Heart left ventricle (tissue), 16 donors: ENCODE results near the gene CYP2C8. TPM values are rescaled to one million over a fixed set of nuclear protein-coding genes. Genes with fewer than 3 reads are reported as not detected.
"Not testable (repeated sequence)": the region's sequence is repeated elsewhere in the genome, so short reads cannot be mapped to it uniquely, and the experiment has no call there.

Source experiments
- ATAC-seq, 4 donors: fragments of 200-7000 bp; cut with Tn5 transposase; one replicate each; pipeline ENCODE4 v1.9.1; 2020 to 2022; ENCODE audit warnings: moderate library complexity in 4 of 4, mild to moderate bottlenecking in 3 of 4, moderate number of reproducible peaks in 1 of 4
- DNase-seq, 5 donors: peaks; one replicate each; pipeline ENCODE4 v3.0.0-alpha.2; 2020
- H3K27ac ChIP-seq, 12 donors: fragments of 200-600 bp; sonication (generic) in 4 of 12; one replicate each; pipeline versions ENCODE4 v1.5.0 to v1.8.0; 2016 to 2022; ENCODE audit warnings: mild to moderate bottlenecking in 2 of 12
- H3K27me3 ChIP-seq, 9 donors: fragments of 200-600 bp; sonication (generic) in 2 of 9; one replicate each; pipeline versions ENCODE4 v1.5.1 to v1.8.0; 2016 to 2022; ENCODE audit warnings: mild to moderate bottlenecking in 3 of 9
- H3K36me3 ChIP-seq, 9 donors: fragments of 200-600 bp; sonication (generic) in 2 of 9; one replicate each; pipeline versions ENCODE4 v1.5.0 to v1.8.0; 2018 to 2022; ENCODE audit warnings: mild to moderate bottlenecking in 2 of 9
- H3K4me1 ChIP-seq, 12 donors: fragments of 200-600 bp; sonication (generic) in 4 of 12; one replicate each; pipeline versions ENCODE4 v1.5.0 to v1.8.0; 2016 to 2022; ENCODE audit warnings: mild to moderate bottlenecking in 3 of 12
- H3K4me3 ChIP-seq, 12 donors: fragments of 200-600 bp; sonication (generic) in 4 of 12; one replicate each; pipeline versions ENCODE4 v1.5.0 to v1.8.0; 2017 to 2022; ENCODE audit warnings: mild to moderate bottlenecking in 9 of 12, moderate library complexity in 4 of 12
- H3K9me3 ChIP-seq, 12 donors: fragments of 200-600 bp; sonication (generic) in 4 of 12; one replicate each; pipeline versions ENCODE4 v1.5.0 to v1.8.0; 2016 to 2022; ENCODE audit warnings: mild to moderate bottlenecking in 1 of 12
- CTCF ChIP-seq, 12 donors: fragments of 200-600 bp; sonication (generic) in 4 of 12; IDR thresholded peaks; one replicate each; pipeline versions ENCODE4 v1.5.0 to v1.8.0; 2018 to 2022; ENCODE audit warnings: antibody characterized with exemption in 12 of 12, mild to moderate bottlenecking in 5 of 12
- POLR2A ChIP-seq, 2 donors: fragments of 450-650 bp; IDR thresholded peaks; one replicate each; pipeline ENCODE4 v1.6.1; 2017; ENCODE audit warnings: antibody characterized with exemption in 2 of 2, mild to moderate bottlenecking in 2 of 2, moderate library complexity in 2 of 2
- WGBS, 4 donors: extraction: QIAGEN DNeasy Blood & Tissue Kit in 2 of 4; methylation state at CpG; one replicate each; pipeline versions ENCODE4 v1.1.5 to v1.1.7; 2013 to 2018; 5-methylcytosine and 5-hydroxymethylcytosine counted together
- intact Hi-C, 10 donors: fragments of 100-400 bp; cut with DNase I; formaldehyde crosslinking; loops; one replicate each; pipeline versions ENCODE4 v1.11.1 to v1.14.2; 2022
- polyA plus RNA-seq, 2 donors: library from polyadenylated mRNA; stranded (reverse); fragments of 200-250 nt; gene quantifications; one replicate each; pipeline ENCODE4 v1.2.3, GENCODE V29; 2013
- total RNA-seq, 9 donors: library from RNA; depleted of rRNA in 2 of 9; stranded (reverse); fragments of >200 nt in 2 of 9; fragmentation: NEBNext Ultra II Directional in 3 of 9; extraction: Animal tissue kit (Norgen Biotek cat#: 25700) in 3 of 9; gene quantifications; one replicate each; pipeline versions ENCODE4 v1.1.0 to v1.2.4, GENCODE V29; 2016 to 2023
- donor health status: ischemic (EF 13 %, LVEDD 7.1; RV severe dilation, severe dysfunction).
- donor health status: healthy with polysubstance abuse.
- donor health status: DM: no; HTN: yes; CAD: no.
- donor health status: DM: no; HTN: no; CAD: no.
- donor health status: ischemic (EF 25% LVEDD 6.9; RV normal size, moderate dysfunction).
- donor health status: ischemic (EF 25% LVEDD 5.7; RV mildly dilated, moderate dysfunction).
- donor health status: healthy.
- donor health status: DM: yes; HTN: yes; CAD: no.
- donor health status: ischemic (EF 35%, LVEDD 5.7; RV mildly dilated, moderate dysfunction).
- donor health status: nonischemic (EF 11% LVEDD 7.7; RV severe dilation, severe dysfunction).
- donor health status: DM: yes; HTN: yes; CAD: no.
- donor health status: PGD.
- donor health status: ischemic (EF 29% LVEDD 5.4; RV normal size, mild dysfunction).
- donor health status: nonischemic (EF 23%, LVEDD 6.1; RV moderate dilation, normal function).

The CYP2C8 gene
- total and polyA plus RNA-seq, 11 donors: 0.06 to 0.55 (median 0.14) TPM; not detected in 6

GRCh38 chr10:95077556-95077955 is 8.3 kb upstream of the CYP2C8 start:
- Histone ChIP-seq H3K4me1 (no peaks in the 10 kb centered on the region), H3K27me3 (no peaks in the 10 kb centered on the region), H3K27ac (no peak overlapping the region), H3K9me3 (no peaks in the 10 kb centered on the region), H3K36me3 (no peaks in the 10 kb centered on the region), H3K4me3 (no peak overlapping the region)
- no peak for TF ChIP-seq CTCF (IDR thresholded peaks at IDR 0.05)
- no peak for TF ChIP-seq POLR2A (IDR thresholded peaks at IDR 0.05)
- DNase-seq: no peak
- intact Hi-C loops: no loop called here
- no peak for ATAC-seq

GRCh38 chr10:95071107-95071660 is 1.9 kb upstream of the CYP2C8 start:
- no peak for ATAC-seq
- Histone ChIP-seq H3K27me3 (no peaks in the 10 kb centered on the region), H3K4me3 (no peak overlapping the region), H3K4me1 (no peaks in the 10 kb centered on the region), H3K9me3 (no peaks in the 10 kb centered on the region), H3K27ac (no peak overlapping the region), H3K36me3 (no peaks in the 10 kb centered on the region)
- intact Hi-C loops: no loop called here
- TF ChIP-seq CTCF (IDR thresholded peaks at IDR 0.05) (no peak), POLR2A (IDR thresholded peaks at IDR 0.05) (no peak)
- no peak for DNase-seq
- 52 to 71% (median 68%) methylated on average over 3 of the region's 3 CpGs for WGBS, 4 donors

- DNase-seq, H3K4me3 ChIP-seq, H3K4me1 ChIP-seq, H3K9me3 ChIP-seq, ATAC-seq, H3K27me3 ChIP-seq, intact Hi-C loops, H3K36me3 ChIP-seq, H3K27ac ChIP-seq: not testable (repeated sequence)
- WGBS, 4 donors: 69 to 81% (median 76%) methylated on average over 3 to 4 of the region's 4 CpGs
Observed at GRCh38 chr10:95064125-95064524, 5.2 kb downstream of the CYP2C8 start.

GRCh38 chr10:95056744-95057363 is 12.4 kb downstream of the CYP2C8 start:
- H3K27me3 ChIP-seq: no peaks in the 10 kb centered on the region
- H3K27ac ChIP-seq: no peak overlapping the region
- H3K4me1 ChIP-seq: no peaks in the 10 kb centered on the region
- DNase-seq (no peak), ATAC-seq (no peak)
- no peak overlapping the region for H3K4me3 ChIP-seq
- TF ChIP-seq POLR2A (IDR thresholded peaks at IDR 0.05) (no peak), CTCF (IDR thresholded peaks at IDR 0.05) (no peak)
- H3K36me3 ChIP-seq: no peaks in the 10 kb centered on the region
- H3K9me3 ChIP-seq: peaks cover 0 to 8% (median 0%) of the 10 kb centered on the region in 12 donors
- WGBS, 4 donors: 69 to 77% (median 70%) methylated on average over 3 of the region's 3 CpGs
- intact Hi-C loops: no loop called here

- intact Hi-C loops: no loop called here
- H3K36me3 ChIP-seq: no peaks in the 10 kb centered on the region
- no peaks in the 10 kb centered on the region for H3K27me3 ChIP-seq
- H3K4me1 ChIP-seq: no peaks in the 10 kb centered on the region
- DNase-seq: no peak
- no peak overlapping the region for H3K27ac ChIP-seq
- H3K9me3 ChIP-seq: peaks cover 0 to 11% (median 0%) of the 10 kb centered on the region in 12 donors
- ATAC-seq: no peak
- 72 to 84% (median 81%) methylated on average over 2 of the region's 2 CpGs for WGBS, 4 donors
- no peak for TF ChIP-seq POLR2A (IDR thresholded peaks at IDR 0.05)
- no peak for TF ChIP-seq CTCF (IDR thresholded peaks at IDR 0.05)
- H3K4me3 ChIP-seq: no peak overlapping the region
Observed at GRCh38 chr10:95049919-95050318, 19.4 kb downstream of the CYP2C8 start.
